Inferior parietal cortex (tissue), 1 donor: Measurements from ENCODE around the gene LRIT1.

Experiments
- DNase-seq: peaks from one replicate; pipeline ENCODE4 v3.0.0-alpha.2; 2016; ENCODE audit errors: extremely low spot score

The LRIT1 gene

GRCh38 chr10:84193327-84193726, 48.0 kb downstream of the LRIT1 start:
- no peak for DNase-seq

GRCh38 chr10:84191106-84191505, 50.2 kb downstream of the LRIT1 start:
- DNase-seq, result no peak

GRCh38 chr10:84190621-84191020, 50.7 kb downstream of the LRIT1 start:
- DNase-seq, result no peak

GRCh38 chr10:84188815-84189214, 52.5 kb downstream of the LRIT1 start:
- DNase-seq, result no peak

- no peak for DNase-seq
Measured at GRCh38 chr10:84185526-84186175, 55.7 kb downstream of the LRIT1 start.

DNA sequence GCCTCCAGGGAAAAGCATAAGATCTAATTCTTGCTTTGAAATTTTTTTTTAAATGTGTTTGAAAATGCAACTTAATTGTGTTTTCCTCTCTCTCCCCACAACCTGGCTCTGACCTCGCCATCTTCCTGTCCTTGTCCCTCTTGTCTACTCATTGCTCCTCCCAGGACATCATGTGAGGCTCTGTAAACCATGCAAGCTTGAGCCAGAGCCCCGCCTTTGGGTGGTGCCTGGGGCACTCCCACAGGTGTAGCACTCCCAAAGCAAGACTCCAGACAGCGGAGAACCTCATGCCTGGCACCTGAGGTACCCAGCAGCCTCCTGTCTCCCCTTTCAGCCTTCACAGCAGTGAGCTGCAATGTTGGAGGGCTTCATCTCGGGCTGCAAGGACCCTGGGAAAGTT, 56.8 kb downstream of the LRIT1 start:
- no peak for DNase-seq

GRCh38 chr10:84181631-84182030, 59.7 kb downstream of the LRIT1 start:
- DNase-seq, result no peak
